ENCODE measurements around the gene RHCG. TPM values are rescaled to one million over a fixed set of nuclear protein-coding genes. Genes with fewer than 3 reads are reported as not detected.

RHCG gene
- total and polyA plus RNA-seq, 2 of the 13 experiments (the other 11 are each of a cell fraction or from before 2014, with no cell fraction given), result not detected

DNA sequence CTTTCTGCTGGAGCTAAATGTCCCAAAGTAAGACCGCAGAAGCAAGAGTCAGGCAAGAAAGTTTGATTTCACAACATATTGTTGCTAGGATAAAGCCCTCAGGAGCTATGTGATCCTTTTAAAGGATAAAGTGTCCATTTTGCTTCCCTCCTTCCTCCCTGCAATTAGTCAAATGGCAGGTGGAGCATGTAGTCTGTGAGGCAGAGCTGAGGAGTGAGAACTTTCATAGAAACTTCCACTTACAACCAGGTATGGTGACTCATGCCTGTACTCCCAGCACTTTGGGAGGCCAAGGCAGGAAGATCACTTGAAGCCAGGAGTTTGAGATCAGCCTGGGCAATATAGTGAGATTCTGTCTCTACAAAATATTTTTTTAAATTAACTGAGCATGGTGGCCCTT is 25.2 kb upstream of the RHCG start:
- BruUV-seq (replicated peaks), result no TSS peak
- Histone ChIP-seq H2AFZ (ENCODE audit: low read length) (no peak overlapping the region), H3K27me3 (ENCODE audit: control insufficient read depth in 1 of 2, insufficient read depth in 2 of 2, low read length in 2 of 2) (peaks cover 2 to 4% of the 10 kb centered on the region in 2 experiments; a peak in 2 of 5 replicates), H3K79me2 (ENCODE audit: insufficient read depth, low read length) (no peaks in the 10 kb centered on the region), H3K27ac (ENCODE audit: extremely low read length, insufficient read depth, low read length) (no peak overlapping the region), H3K4me2 (ENCODE audit: low read depth, low read length) (no peak overlapping the region), H3K36me3 (replicated peaks in 1 of 2; ENCODE audit: control insufficient read depth in 1 of 2, insufficient read depth in 2 of 2, low read length in 2 of 2) (no peaks in the 10 kb centered on the region), H3K4me3 (replicated peaks in 1 of 3; ENCODE audit: insufficient read depth in 1 of 3, low read depth in 2 of 3, low read length in 3 of 3) (no peak overlapping the region), H3K9ac (ENCODE audit: insufficient read depth, low read depth, low read length) (no peak overlapping the region), H4K20me1 (ENCODE audit: insufficient read depth, low read length) (no peaks in the 10 kb centered on the region), H3K4me1 (ENCODE audit: insufficient read depth, low read length) (no peaks in the 10 kb centered on the region), H3K9me3 (ENCODE audit: low read length) (no peaks in the 10 kb centered on the region)
- intact Hi-C loops (cut with micrococcal nuclease; ENCODE audit: unreplicated experiment) (no loop called here), in situ Hi-C loops (cut with HindIII; ENCODE audit: extremely low pct_ligation_motif_present, low pct_unique_long_range_greater_than_20kb) (no loop called here)
- TF ChIP-seq REXO4 (CRISPR knock-in tag; IDR thresholded peaks at IDR 0.05; ENCODE audit: borderline replicate concordance) (no peak), XRCC5 (optimal IDR thresholded peaks at IDR 0.05; ENCODE audit: low read length) (no peak), THAP11 (CRISPR knock-in tag; IDR thresholded peaks at IDR 0.05) (no peak)
- no peak for DNase-seq (ENCODE audit: low spot score)
- no peak for ATAC-seq
- ChIA-PET CTCF (ENCODE audit: low intra/inter-chr PET ratio, low total read pairs) (no interaction called here), POLR2A (no interaction called here)
- no peak for FAIRE-seq
- WGBS (ENCODE audit: low lambda C conversion rate), result 86% methylated on average over 1 of the region's 1 CpG

DNA sequence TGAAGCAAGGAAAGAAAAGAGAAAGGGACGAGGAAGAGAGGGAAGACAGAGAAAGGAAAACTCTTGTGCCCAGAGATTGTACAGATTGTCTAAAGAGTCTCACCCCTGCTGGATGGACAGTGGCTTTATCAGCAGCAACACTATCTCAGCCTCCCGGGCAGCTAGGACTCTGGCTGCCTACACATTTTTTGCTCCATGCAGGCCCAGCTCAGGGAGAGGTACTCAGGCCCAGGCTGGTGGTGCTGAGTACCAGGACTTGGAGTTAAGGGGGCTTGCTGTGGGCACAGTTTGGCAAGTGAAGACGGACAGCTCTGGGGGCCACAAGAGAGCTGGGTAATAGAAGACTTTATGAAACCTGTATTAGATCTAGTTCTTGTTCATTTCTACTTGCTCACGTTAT is 19.1 kb upstream of the RHCG start:
- FAIRE-seq (no peak), DNase-seq (ENCODE audit: low spot score) (no peak), ATAC-seq (no peak)
- Histone ChIP-seq H4K20me1 (ENCODE audit: insufficient read depth, low read length) (no peaks in the 10 kb centered on the region), H3K9ac (ENCODE audit: insufficient read depth, low read depth, low read length) (no peak overlapping the region), H3K4me2 (ENCODE audit: low read depth, low read length) (no peak overlapping the region), H3K9me3 (ENCODE audit: low read length) (no peaks in the 10 kb centered on the region), H3K79me2 (ENCODE audit: insufficient read depth, low read length) (no peaks in the 10 kb centered on the region), H3K27me3 (ENCODE audit: control insufficient read depth in 1 of 2, insufficient read depth in 2 of 2, low read length in 2 of 2) (peaks cover 2 to 7% of the 10 kb centered on the region in 2 experiments; a peak in 3 of 5 replicates), H3K27ac (ENCODE audit: extremely low read length, insufficient read depth, low read length) (no peak overlapping the region), H2AFZ (ENCODE audit: low read length) (no peak overlapping the region), H3K4me3 (replicated peaks in 1 of 3; ENCODE audit: insufficient read depth in 1 of 3, low read depth in 2 of 3, low read length in 3 of 3) (no peak overlapping the region), H3K4me1 (ENCODE audit: insufficient read depth, low read length) (no peaks in the 10 kb centered on the region), H3K36me3 (replicated peaks in 1 of 2; ENCODE audit: control insufficient read depth in 1 of 2, insufficient read depth in 2 of 2, low read length in 2 of 2) (no peaks in the 10 kb centered on the region)
- POLR2A ChIA-PET, result no interaction called here
- BruUV-seq (replicated peaks), result no TSS peak
- intact Hi-C loops (cut with micrococcal nuclease; ENCODE audit: unreplicated experiment), result no loop called here
- CTCF ChIA-PET (ENCODE audit: low intra/inter-chr PET ratio, low total read pairs), result no interaction called here
- in situ Hi-C loops (cut with HindIII; ENCODE audit: extremely low pct_ligation_motif_present, low pct_unique_long_range_greater_than_20kb), result no loop called here
- WGBS (ENCODE audit: low lambda C conversion rate), result 10% methylated on average over 4 of the region's 4 CpGs
- TF ChIP-seq SNRNP70 (IDR thresholded peaks at IDR 0.05; ENCODE audit: low read depth, low read length), result no peak
- TF ChIP-seq POGZ (CRISPR knock-in tag; IDR thresholded peaks at IDR 0.05), result no peak
- no peak for TF ChIP-seq ZSCAN22 (CRISPR knock-in tag; IDR thresholded peaks at IDR 0.05)
- TF ChIP-seq, protein P1, sequence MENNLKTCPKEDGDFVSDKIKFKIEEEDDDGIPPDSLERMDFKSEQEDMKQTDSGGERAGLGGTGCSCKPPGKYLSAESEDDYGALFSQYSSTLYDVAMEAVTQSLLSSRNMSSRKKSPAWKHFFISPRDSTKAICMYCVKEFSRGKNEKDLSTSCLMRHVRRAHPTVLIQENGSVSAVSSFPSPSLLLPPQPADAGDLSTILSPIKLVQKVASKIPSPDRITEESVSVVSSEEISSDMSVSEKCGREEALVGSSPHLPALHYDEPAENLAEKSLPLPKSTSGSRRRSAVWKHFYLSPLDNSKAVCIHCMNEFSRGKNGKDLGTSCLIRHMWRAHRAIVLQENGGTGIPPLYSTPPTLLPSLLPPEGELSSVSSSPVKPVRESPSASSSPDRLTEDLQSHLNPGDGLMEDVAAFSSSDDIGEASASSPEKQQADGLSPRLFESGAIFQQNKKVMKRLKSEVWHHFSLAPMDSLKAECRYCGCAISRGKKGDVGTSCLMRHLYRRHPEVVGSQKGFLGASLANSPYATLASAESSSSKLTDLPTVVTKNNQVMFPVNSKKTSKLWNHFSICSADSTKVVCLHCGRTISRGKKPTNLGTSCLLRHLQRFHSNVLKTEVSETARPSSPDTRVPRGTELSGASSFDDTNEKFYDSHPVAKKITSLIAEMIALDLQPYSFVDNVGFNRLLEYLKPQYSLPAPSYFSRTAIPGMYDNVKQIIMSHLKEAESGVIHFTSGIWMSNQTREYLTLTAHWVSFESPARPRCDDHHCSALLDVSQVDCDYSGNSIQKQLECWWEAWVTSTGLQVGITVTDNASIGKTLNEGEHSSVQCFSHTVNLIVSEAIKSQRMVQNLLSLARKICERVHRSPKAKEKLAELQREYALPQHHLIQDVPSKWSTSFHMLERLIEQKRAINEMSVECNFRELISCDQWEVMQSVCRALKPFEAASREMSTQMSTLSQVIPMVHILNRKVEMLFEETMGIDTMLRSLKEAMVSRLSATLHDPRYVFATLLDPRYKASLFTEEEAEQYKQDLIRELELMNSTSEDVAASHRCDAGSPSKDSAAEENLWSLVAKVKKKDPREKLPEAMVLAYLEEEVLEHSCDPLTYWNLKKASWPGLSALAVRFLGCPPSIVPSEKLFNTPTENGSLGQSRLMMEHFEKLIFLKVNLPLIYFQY (CRISPR knock-in tag; IDR thresholded peaks at IDR 0.05; ENCODE audit: borderline replicate concordance), result no peak
- no peak for TF ChIP-seq RXRA (CRISPR knock-in tag; IDR thresholded peaks at IDR 0.05)
- TF ChIP-seq, protein P2, sequence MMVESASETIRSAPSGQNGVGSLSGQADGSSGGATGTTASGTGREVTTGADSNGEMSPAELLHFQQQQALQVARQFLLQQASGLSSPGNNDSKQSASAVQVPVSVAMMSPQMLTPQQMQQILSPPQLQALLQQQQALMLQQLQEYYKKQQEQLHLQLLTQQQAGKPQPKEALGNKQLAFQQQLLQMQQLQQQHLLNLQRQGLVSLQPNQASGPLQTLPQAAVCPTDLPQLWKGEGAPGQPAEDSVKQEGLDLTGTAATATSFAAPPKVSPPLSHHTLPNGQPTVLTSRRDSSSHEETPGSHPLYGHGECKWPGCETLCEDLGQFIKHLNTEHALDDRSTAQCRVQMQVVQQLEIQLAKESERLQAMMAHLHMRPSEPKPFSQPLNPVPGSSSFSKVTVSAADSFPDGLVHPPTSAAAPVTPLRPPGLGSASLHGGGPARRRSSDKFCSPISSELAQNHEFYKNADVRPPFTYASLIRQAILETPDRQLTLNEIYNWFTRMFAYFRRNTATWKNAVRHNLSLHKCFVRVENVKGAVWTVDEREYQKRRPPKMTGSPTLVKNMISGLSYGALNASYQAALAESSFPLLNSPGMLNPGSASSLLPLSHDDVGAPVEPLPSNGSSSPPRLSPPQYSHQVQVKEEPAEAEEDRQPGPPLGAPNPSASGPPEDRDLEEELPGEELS (CRISPR knock-in tag; IDR thresholded peaks at IDR 0.05), result no peak
- TF ChIP-seq ATM (IDR thresholded peaks at IDR 0.05; ENCODE audit: borderline replicate concordance), result no peak
